ENCODE measurements around the gene TGFBR2.

The TGFBR2 gene

GRCh38 chr3:30720586-30721313, 114.3 kb downstream of the TGFBR2 start:
- DNase-seq (ENCODE audit: low spot score): peak; percentile 15

GRCh38 chr3:30721314-30721634, 114.9 kb downstream of the TGFBR2 start:
- DNase-seq (ENCODE audit: low spot score): no peak

GRCh38 chr3:30723211-30723610, 116.8 kb downstream of the TGFBR2 start:
- DNase-seq (ENCODE audit: low spot score): no peak

DNA sequence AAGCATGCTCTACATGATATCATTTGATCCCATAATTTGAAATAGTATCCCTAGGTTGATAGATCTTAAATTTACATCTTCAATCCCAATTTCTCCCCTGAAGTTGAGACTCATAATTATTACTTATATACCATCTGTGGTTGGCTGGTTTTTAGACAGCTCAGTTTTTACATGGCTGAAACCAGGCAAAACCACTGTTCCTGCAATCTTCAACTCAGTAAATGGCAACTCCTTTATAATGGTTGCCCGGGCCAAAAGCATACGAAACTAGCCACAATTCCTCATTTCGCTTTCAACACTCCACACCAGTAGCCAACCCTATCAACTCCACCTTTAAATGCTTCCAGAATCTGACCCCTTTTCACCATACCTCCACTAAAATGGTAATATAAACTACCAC, 118.5 kb downstream of the TGFBR2 start:
- no peak for DNase-seq (ENCODE audit: low spot score)

- no peak for DNase-seq (ENCODE audit: low spot score)
Observed at GRCh38 chr3:30728143-30728542, 121.7 kb downstream of the TGFBR2 start.

GRCh38 chr3:30729512-30729911, 123.1 kb downstream of the TGFBR2 start:
- DNase-seq (ENCODE audit: low spot score): no peak

DNA sequence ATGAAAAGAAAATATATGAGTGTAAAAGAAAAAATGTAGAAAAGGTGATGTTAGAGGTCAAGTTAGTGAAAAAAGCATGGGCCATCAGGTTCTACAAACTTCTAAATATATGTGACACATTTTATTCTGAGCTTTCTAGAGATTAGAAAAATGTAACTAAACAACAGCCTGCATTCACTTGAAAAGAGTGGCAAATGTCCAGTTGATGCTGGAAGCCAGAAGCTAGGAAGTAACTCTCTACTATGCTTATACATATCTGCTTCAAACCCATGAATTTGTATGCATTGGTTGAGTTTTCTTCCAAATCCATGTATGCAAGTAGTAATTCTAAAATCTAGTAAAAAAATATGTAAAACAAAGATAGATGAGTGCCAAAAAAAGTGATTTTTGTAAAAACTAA, 123.5 kb downstream of the TGFBR2 start:
- no peak for DNase-seq (ENCODE audit: low spot score)

DNA sequence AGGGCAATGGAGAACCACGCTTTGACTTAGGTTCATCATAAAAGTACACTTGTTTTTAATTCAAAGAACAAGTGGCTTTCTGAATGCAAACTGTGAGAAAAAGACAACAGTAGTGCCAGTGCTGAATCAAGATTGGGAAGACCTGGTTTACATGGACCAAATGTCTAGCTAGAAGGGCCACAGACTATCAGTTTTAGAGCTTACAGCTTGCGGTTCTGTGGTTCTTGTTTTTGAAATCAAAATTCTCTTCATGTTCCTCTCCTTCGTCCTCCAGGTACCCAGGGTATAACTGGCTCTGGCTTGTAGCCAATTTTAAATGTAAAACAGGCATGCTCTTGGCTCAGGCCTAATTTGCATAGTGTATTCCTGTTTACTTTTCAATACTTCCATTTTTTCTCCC, 124.6 kb downstream of the TGFBR2 start:
- no peak for DNase-seq (ENCODE audit: low spot score)

GRCh38 chr3:30733209-30733608, 126.8 kb downstream of the TGFBR2 start:
- no peak for DNase-seq (ENCODE audit: low spot score)

- no peak for DNase-seq (ENCODE audit: low spot score)
Observed at GRCh38 chr3:30733696-30734095, 127.3 kb downstream of the TGFBR2 start.

DNA sequence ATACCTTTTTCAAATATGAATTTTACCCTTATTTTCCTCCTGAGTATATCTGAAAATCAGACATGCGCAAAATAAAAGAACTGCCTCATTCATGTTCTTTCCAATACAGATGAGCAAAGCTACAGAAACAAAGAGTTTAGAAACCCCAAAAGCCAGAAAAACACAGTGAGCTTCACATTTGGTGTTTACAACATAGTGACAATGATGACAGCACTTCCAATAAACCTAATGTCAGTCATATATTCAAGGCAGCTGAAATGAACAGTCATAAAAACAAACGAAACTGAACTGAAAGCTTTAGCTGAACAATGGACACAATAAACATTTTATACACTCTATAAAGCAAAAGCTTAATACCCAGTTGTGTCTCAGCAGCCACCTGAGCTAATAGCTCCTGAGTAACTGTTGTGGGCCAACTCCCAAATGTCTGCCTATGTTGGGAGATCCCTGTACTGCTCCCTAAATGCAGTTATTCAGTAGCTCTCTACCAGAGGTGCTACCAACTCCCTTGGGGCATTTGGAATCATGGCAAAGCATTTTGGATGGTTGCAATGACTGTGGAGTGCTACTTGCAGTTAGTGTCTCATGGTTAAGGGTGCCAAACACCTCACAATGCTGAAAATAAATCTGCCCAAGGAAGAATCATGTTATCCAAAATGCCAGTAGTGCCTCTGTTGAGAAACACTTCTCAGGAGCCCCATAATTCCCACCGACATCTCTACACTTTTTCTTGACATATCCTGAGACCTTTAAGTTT, 131.5 kb downstream of the TGFBR2 start:
- DNase-seq (ENCODE audit: low spot score): no peak

GRCh38 chr3:30738605-30739004, 132.2 kb downstream of the TGFBR2 start:
- DNase-seq (ENCODE audit: low spot score): no peak

- DNase-seq (ENCODE audit: low spot score): no peak
Observed at GRCh38 chr3:30741889-30742288, 135.5 kb downstream of the TGFBR2 start.

GRCh38 chr3:30742796-30743619, 136.6 kb downstream of the TGFBR2 start:
- no peak for DNase-seq (ENCODE audit: low spot score)

Measured in GM03348 (cell line).